GM23338 (cell line): ENCODE data around the gene PTPRE. TPM values are rescaled to one million over a fixed set of nuclear protein-coding genes. Genes with fewer than 3 reads are reported as not detected.

Experiments used
- ATAC-seq: fragments of 200-7000 bp; cut with Tn5 transposase; 3 replicates; pipeline ENCODE4 v1.9.1; 2020
- DNase-seq: peaks from one replicate; pipeline ENCODE4 v3.0.0-alpha.2; 2015; ENCODE audit warnings: low spot score
- H2AFZ ChIP-seq: fragments of 200-600 bp; sonication (generic); 2 replicates; pipeline ENCODE4 v1.8.0; 2016; ENCODE audit warnings: antibody characterized with exemption, mild to moderate bottlenecking, moderate library complexity
- H3F3A ChIP-seq: fragments of 200-600 bp; sonication (generic); replicated peaks from 2 replicates; pipeline ENCODE4 v1.8.0; 2017; ENCODE audit warnings: antibody characterized with exemption, mixed run types, low read depth
- H3K27ac ChIP-seq: fragments of 200-600 bp; sonication (generic); 2 replicates; pipeline ENCODE4 v1.6.1; 2016; ENCODE audit warnings: low read depth
- H3K27me3 ChIP-seq: fragments of 200-600 bp; sonication (generic); 2 replicates; pipeline ENCODE4 v1.8.0; 2016; ENCODE audit warnings: mild to moderate bottlenecking, mixed run types, moderate library complexity; ENCODE audit not compliant: insufficient read depth
- H3K36me3 ChIP-seq: fragments of 200-600 bp; sonication (generic); 2 replicates; pipeline ENCODE4 v1.8.0; 2016; ENCODE audit warnings: mild to moderate bottlenecking; ENCODE audit not compliant: insufficient read depth
- H3K4me1 ChIP-seq: fragments of 200-600 bp; sonication (generic); 2 replicates; pipeline ENCODE4 v1.8.0; 2016; ENCODE audit warnings: mild to moderate bottlenecking, moderate library complexity; ENCODE audit not compliant: insufficient read depth
- H3K4me2 ChIP-seq: fragments of 200-600 bp; sonication (generic); 2 replicates; pipeline ENCODE4 v1.7.1; 2017; ENCODE audit warnings: mixed run types
- H3K4me3 ChIP-seq: fragments of 200-600 bp; sonication (generic); 2 replicates; pipeline ENCODE4 v1.6.1; 2016; ENCODE audit warnings: mixed run types
- H3K79me2 ChIP-seq: fragments of 200-600 bp; sonication (generic); replicated peaks from 2 replicates; pipeline ENCODE4 v1.8.0; 2017; ENCODE audit warnings: mild to moderate bottlenecking; ENCODE audit not compliant: insufficient read depth
- H3K9me2 ChIP-seq: fragments of 200-600 bp; sonication (generic); 2 replicates; pipeline ENCODE4 v1.8.0; 2017; ENCODE audit not compliant: insufficient read depth
- H4K20me1 ChIP-seq: fragments of 200-600 bp; sonication (generic); replicated peaks from 2 replicates; pipeline ENCODE4 v1.8.0; 2017; ENCODE audit warnings: mild to moderate bottlenecking; ENCODE audit not compliant: insufficient read depth
- H3K27ac Mint-ChIP-seq: 2 replicates; pipeline ENCODE4 v1.8.0; 2020; ENCODE audit warnings: inconsistent platforms, mild to moderate bottlenecking, moderate library complexity, mixed read lengths
- H3K27me3 Mint-ChIP-seq: 3 replicates; pipeline ENCODE4 v1.8.0; 2022; ENCODE audit warnings: low read depth, mild to moderate bottlenecking, moderate library complexity, mixed read lengths, inconsistent platforms; ENCODE audit not compliant: insufficient read depth, poor library complexity
- H3K36me3 Mint-ChIP-seq: 3 replicates; pipeline ENCODE4 v1.8.0; 2021; ENCODE audit warnings: low read depth, mild to moderate bottlenecking, inconsistent platforms, moderate library complexity, mixed read lengths
- H3K4me1 Mint-ChIP-seq: 3 replicates; pipeline ENCODE4 v1.8.0; 2020; ENCODE audit warnings: mild to moderate bottlenecking, inconsistent platforms, mixed read lengths
- H3K4me3 Mint-ChIP-seq: 3 replicates; pipeline ENCODE4 v1.8.0; 2021; ENCODE audit warnings: moderate library complexity, mild to moderate bottlenecking, inconsistent platforms, mixed read lengths
- H3K9me3 Mint-ChIP-seq: 3 replicates; pipeline ENCODE4 v1.8.0; 2020; ENCODE audit warnings: moderate library complexity, mild to moderate bottlenecking, inconsistent platforms, mixed read lengths
- CREB1 ChIP-seq: fragments of 250-450 bp; sonication (Bioruptor Pico); IDR thresholded peaks from 2 replicates; pipeline ENCODE4 v1.5.0; 2020; ENCODE audit warnings: low read depth, mild to moderate bottlenecking, moderate library complexity
- CTCF ChIP-seq, 2 experiments: fragments of 200-600 bp in 1 of 2; sonication (generic) in 1 of 2; conservative IDR thresholded peaks; 2 replicates each; pipeline versions ENCODE4 v1.5.1 to v1.6.1; 2016 to 2017; ENCODE audit warnings: antibody characterized with exemption in 2 of 2, low read depth in 2 of 2, mild to moderate bottlenecking in 2 of 2, moderate library complexity in 1 of 2
- ETS1 ChIP-seq: IDR thresholded peaks from 2 replicates; pipeline ENCODE4 v1.6.1; 2016; ENCODE audit warnings: antibody characterized with exemption
- EZH2 ChIP-seq: fragments of 200-600 bp; sonication (generic); IDR thresholded peaks from one replicate; pipeline ENCODE4 v1.8.0; 2017; ENCODE audit warnings: antibody characterized with exemption, mild to moderate bottlenecking, low read depth; ENCODE audit not compliant: unreplicated experiment
- EZH2phosphoT487 ChIP-seq: fragments of 200-600 bp; sonication (generic); IDR thresholded peaks from one replicate; pipeline ENCODE4 v1.8.1; 2018; ENCODE audit warnings: antibody characterized with exemption; ENCODE audit not compliant: unreplicated experiment
- JUNB ChIP-seq: IDR thresholded peaks from one replicate; pipeline ENCODE4 v1.6.1; 2016; ENCODE audit warnings: antibody characterized with exemption; ENCODE audit not compliant: unreplicated experiment
- NANOG ChIP-seq: IDR thresholded peaks from 2 replicates; pipeline ENCODE4 v1.6.1; 2016; ENCODE audit warnings: antibody characterized with exemption, borderline replicate concordance
- POLR2AphosphoS5 ChIP-seq: IDR thresholded peaks from 2 replicates; pipeline ENCODE4 v1.6.1; 2016; ENCODE audit warnings: antibody characterized with exemption, low read depth
- REST ChIP-seq: IDR thresholded peaks from one replicate; pipeline ENCODE4 v1.6.1; 2018; ENCODE audit warnings: antibody characterized with exemption; ENCODE audit not compliant: unreplicated experiment
- STAT1 ChIP-seq: IDR thresholded peaks from one replicate; pipeline ENCODE4 v1.6.1; 2016; ENCODE audit warnings: antibody characterized with exemption; ENCODE audit not compliant: unreplicated experiment
- ZNF114 ChIP-seq: fragments of 250-450 bp; sonication (Bioruptor Pico); IDR thresholded peaks from 2 replicates; pipeline ENCODE4 v1.5.0; 2020; ENCODE audit warnings: mild to moderate bottlenecking, moderate library complexity
- ZNF331 ChIP-seq: fragments of 250-450 bp; sonication (Bioruptor Pico); IDR thresholded peaks from 2 replicates; pipeline ENCODE4 v1.5.0; 2020; ENCODE audit warnings: low read depth, mild to moderate bottlenecking, moderate library complexity
- polyA plus RNA-seq: library from polyadenylated mRNA; unstranded; fragments of >200 nt; fragmentation: Nextera tagmentation; extraction: Ambion mirVana; gene quantifications from 2 replicates; pipeline ENCODE4 v1.2.1, GENCODE V29; 2016
- total RNA-seq: library from RNA; depleted of rRNA; stranded (reverse); fragments of >200 nt; shearing (Covaris generic); gene quantifications from 2 replicates; pipeline ENCODE4 v1.2.3, GENCODE V29; 2014

The PTPRE gene
- total and polyA plus RNA-seq, 2 experiments from 2014 or later, result 0.34 to 0.42 TPM

- DNase-seq, result peak; percentile 64
- Histone ChIP-seq H2AFZ (no peak overlapping the region), H3K4me1 (no peaks in the 10 kb centered on the region; the same call in 1 of the 2 replicates), H3K4me2 (no peak overlapping the region), H3K79me2 (no peaks in the 10 kb centered on the region), H3F3A (no peaks in the 10 kb centered on the region), H3K4me3 (no peak overlapping the region), H4K20me1 (no peaks in the 10 kb centered on the region), H3K27me3 (no peaks in the 10 kb centered on the region), H3K27ac (no peak overlapping the region), H3K36me3 (no peaks in the 10 kb centered on the region), H3K9me2 (no peaks in the 10 kb centered on the region)
- Mint-ChIP-seq H3K4me1 (peaks cover 20% of the 10 kb centered on the region; the same call in 2 of the 3 replicates), H3K27me3 (peaks cover 6% of the 10 kb centered on the region), H3K36me3 (no peaks in the 10 kb centered on the region), H3K9me3 (no peaks in the 10 kb centered on the region; the same call in 2 of the 3 replicates), H3K27ac (no peak overlapping the region), H3K4me3 (no peak overlapping the region)
- no peak for TF ChIP-seq NANOG
- no peak for TF ChIP-seq EZH2
- no peak for TF ChIP-seq POLR2AphosphoS5
- TF ChIP-seq CTCF (conservative IDR thresholded peaks at IDR 0.05; ENCODE audit: low read depth in 2 of 2), result peak; percentile 39 to 65
- TF ChIP-seq ZNF331 (CRISPR knock-in tag), result no peak
- no peak for TF ChIP-seq CREB1
- TF ChIP-seq ZNF114 (CRISPR knock-in tag), result no peak
- peak; percentile 93 for ATAC-seq
These were observed 66.9 kb downstream of the PTPRE start for GRCh38 chr10:127973791-127974311.

- Histone ChIP-seq H4K20me1 (no peaks in the 10 kb centered on the region), H3K79me2 (no peaks in the 10 kb centered on the region), H3K27me3 (no peaks in the 10 kb centered on the region), H3K4me3 (no peak overlapping the region), H3F3A (no peaks in the 10 kb centered on the region), H3K36me3 (no peaks in the 10 kb centered on the region), H2AFZ (no peak overlapping the region), H3K27ac (no peak overlapping the region), H3K9me2 (no peaks in the 10 kb centered on the region), H3K4me1 (no peaks in the 10 kb centered on the region), H3K4me2 (no peak overlapping the region)
- Mint-ChIP-seq H3K4me1 (peaks cover 18% of the 10 kb centered on the region; the same call in 2 of the 3 replicates), H3K27me3 (peaks cover 6% of the 10 kb centered on the region), H3K9me3 (peaks cover 6% of the 10 kb centered on the region; the same call in 2 of the 3 replicates), H3K36me3 (no peaks in the 10 kb centered on the region), H3K4me3 (no peak overlapping the region), H3K27ac (no peak overlapping the region)
- ATAC-seq (no peak), DNase-seq (no peak)
- TF ChIP-seq POLR2AphosphoS5 (no peak), JUNB (no peak), ZNF331 (CRISPR knock-in tag) (no peak), EZH2phosphoT487 (no peak), ZNF114 (CRISPR knock-in tag) (no peak), CREB1 (no peak), CTCF (conservative IDR thresholded peaks at IDR 0.05; ENCODE audit: low read depth in 2 of 2) (no peak), EZH2 (no peak), STAT1 (no peak), ETS1 (no peak), REST (no peak), NANOG (no peak)
These were observed 68.0 kb downstream of the PTPRE start for GRCh38 chr10:127974911-127975310.
